ENCODE data around the gene ISG20L2.

ISG20L2 gene

GRCh38 chr1:156707417-156708217 lies 20.9 kb downstream of the ISG20L2 start:
- H3K4me3 ChIP-seq (ENCODE audit: low read depth, low read length), result no peak overlapping the region
- TF ChIP-seq CTCF (IDR thresholded peaks at IDR 0.05; ENCODE audit: low read depth, low read length), result no peak
- no peak for TF ChIP-seq MAX (IDR thresholded peaks at IDR 0.05; ENCODE audit: low read depth, low read length)
- no peak for TF ChIP-seq MYC (IDR thresholded peaks at IDR 0.05; ENCODE audit: low read depth, low read length)
- TF ChIP-seq POLR2A (IDR thresholded peaks at IDR 0.05; ENCODE audit: extremely low read depth, insufficient read length), result no peak
- DNase-seq (ENCODE audit: low read depth), result no peak

DNA sequence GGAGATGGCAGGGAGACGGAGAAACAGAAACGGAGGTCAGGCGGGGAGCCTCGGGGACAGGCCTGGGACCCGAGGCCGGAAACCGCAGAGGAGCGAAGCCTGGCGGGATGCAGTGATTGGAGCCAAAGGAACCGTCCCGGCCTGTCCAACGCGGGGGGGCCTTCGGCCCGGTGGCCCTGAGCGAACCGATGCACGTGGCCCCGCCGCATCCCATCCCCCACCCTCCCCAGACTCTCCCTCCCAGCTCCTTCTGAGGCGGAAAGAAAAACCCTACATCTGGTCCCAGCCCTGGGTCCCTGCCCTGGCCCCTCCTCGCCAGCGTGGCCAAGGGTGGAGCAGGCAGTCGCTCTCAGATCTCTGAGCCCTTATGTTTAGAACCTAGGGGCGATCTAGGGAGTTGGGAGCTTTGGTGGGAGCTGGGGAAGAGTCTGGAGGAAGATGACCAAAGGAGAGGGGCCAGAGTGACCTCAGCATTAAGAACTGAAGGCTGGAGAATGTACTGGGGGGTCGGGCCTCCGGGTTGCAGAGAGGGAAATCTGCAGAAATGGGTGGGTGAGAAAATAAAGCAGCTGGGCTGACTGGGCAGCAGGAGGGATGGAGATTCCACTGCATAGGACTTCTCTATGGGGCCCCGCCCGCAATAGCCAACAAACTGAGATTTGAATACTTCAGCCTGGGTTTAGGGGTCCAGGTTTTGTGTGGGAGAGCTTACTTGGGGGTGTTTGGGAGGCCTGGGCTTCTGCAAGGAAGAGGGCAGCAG lies 21.7 kb downstream of the ISG20L2 start:
- no peak for DNase-seq (ENCODE audit: low read depth)
- no peak overlapping the region for H3K4me3 ChIP-seq (ENCODE audit: low read depth, low read length)
- no peak for TF ChIP-seq CTCF (IDR thresholded peaks at IDR 0.05; ENCODE audit: low read depth, low read length)
- no peak for TF ChIP-seq POLR2A (IDR thresholded peaks at IDR 0.05; ENCODE audit: extremely low read depth, insufficient read length)
- TF ChIP-seq MYC (IDR thresholded peaks at IDR 0.05; ENCODE audit: low read depth, low read length), result no peak
- no peak for TF ChIP-seq MAX (IDR thresholded peaks at IDR 0.05; ENCODE audit: low read depth, low read length)

- no peak overlapping the region for H3K4me3 ChIP-seq (ENCODE audit: low read depth, low read length)
- DNase-seq (ENCODE audit: low read depth), result peak; percentile 67
- no peak for TF ChIP-seq MAX (IDR thresholded peaks at IDR 0.05; ENCODE audit: low read depth, low read length)
- TF ChIP-seq MYC (IDR thresholded peaks at IDR 0.05; ENCODE audit: low read depth, low read length), result no peak
- TF ChIP-seq CTCF (IDR thresholded peaks at IDR 0.05; ENCODE audit: low read depth, low read length), result peak; percentile 78
- no peak for TF ChIP-seq POLR2A (IDR thresholded peaks at IDR 0.05; ENCODE audit: extremely low read depth, insufficient read length)
These were observed 22.5 kb downstream of the ISG20L2 start for GRCh38 chr1:156705918-156706656.

DNA sequence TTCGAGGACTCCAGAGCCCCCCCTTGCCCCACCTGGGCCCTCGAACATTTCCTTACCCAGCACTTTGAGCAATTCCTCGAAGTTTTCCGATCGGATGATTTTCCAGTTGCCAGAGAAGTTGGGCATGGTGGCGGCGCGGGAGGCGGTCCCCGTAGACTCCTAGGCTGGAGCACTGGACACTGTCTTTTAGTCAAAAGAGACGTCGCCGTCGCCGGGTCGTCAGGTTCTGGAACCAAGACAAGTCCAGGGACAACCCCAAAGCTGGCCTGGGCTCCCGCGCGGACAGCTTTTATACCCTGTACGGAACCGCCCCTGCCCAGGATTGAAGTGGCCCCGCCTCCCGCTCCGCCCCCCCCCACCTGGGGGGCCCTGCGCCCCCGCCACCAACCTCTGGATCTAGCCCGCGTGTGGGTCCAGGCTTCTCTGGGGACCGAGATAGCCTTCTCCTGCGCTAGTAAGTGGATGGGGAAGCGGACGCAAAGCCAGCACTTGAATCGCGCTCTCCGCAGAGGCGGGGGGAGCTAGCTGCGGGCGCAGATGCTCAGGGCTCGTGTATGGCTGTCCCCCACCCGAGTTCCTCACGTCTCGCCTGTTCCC lies 23.1 kb downstream of the ISG20L2 start, which contains the start of gene CRABP2:
Gene CRABP2, minus strand, starts transcription at position 263 of the 597 bp plus-strand sequence. Its CDS starts 137 bp downstream, at position 126.
- H3K4me3 ChIP-seq (ENCODE audit: low read depth, low read length), result no peak within 1 kb of the TSS
- TF ChIP-seq CTCF (IDR thresholded peaks at IDR 0.05; ENCODE audit: low read depth, low read length) (no peak), MYC (IDR thresholded peaks at IDR 0.05; ENCODE audit: low read depth, low read length) (no peak), MAX (IDR thresholded peaks at IDR 0.05; ENCODE audit: low read depth, low read length) (no peak), POLR2A (IDR thresholded peaks at IDR 0.05; ENCODE audit: extremely low read depth, insufficient read length) (no peak)
- no peak for DNase-seq (ENCODE audit: low read depth)

- H3K4me3 ChIP-seq (ENCODE audit: low read depth, low read length), result no peak overlapping the region
- DNase-seq (ENCODE audit: low read depth), result peak; percentile 46
- TF ChIP-seq MAX (IDR thresholded peaks at IDR 0.05; ENCODE audit: low read depth, low read length), result no peak
- no peak for TF ChIP-seq POLR2A (IDR thresholded peaks at IDR 0.05; ENCODE audit: extremely low read depth, insufficient read length)
- TF ChIP-seq CTCF (IDR thresholded peaks at IDR 0.05; ENCODE audit: low read depth, low read length), result no peak
- no peak for TF ChIP-seq MYC (IDR thresholded peaks at IDR 0.05; ENCODE audit: low read depth, low read length)
These were observed 23.6 kb downstream of the ISG20L2 start for GRCh38 chr1:156704930-156705320.
